ENCODE measurements around the gene ATAD2B.

ATAD2B gene

DNA sequence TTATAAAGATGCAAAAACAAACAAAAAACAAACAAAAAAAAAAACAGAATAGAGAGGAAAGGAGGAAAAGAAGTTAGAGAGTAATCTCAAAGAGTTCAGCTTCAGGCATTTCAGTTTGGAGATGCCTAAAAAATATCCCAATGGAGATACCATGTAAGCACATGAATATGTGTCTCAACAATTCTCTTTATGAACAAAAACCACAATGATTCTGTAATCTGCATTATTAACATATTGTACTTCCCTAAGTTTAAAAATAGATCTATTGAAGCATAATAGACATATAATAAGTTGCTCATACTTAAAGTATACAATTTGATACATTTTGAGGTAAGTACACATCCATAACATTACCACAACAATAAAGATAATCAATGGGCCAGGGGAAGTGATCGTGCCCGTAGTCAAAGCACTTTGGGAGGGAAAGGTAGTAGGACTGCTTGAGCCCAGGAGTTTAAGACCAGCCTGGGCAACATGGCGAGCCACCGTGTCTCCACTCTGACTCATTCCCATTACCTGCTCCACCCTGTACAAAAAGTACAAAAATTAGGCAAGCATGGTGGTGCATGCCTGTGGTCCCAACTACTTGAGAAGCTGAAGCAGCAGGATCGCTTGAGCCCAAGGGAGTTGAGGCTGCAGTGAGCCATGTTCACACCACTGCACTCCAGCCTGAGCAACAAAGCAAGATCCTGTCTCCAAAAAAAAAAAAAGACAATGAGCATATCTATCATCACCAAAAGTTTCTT, 158.9 kb downstream of the ATAD2B start:
- no peaks in the 10 kb centered on the region for H3K4me1 ChIP-seq (ENCODE audit: control insufficient read depth, insufficient read depth, low read length, poor library complexity, severe bottlenecking)
- H3K36me3 ChIP-seq (ENCODE audit: control insufficient read depth, insufficient read depth, low read length), result peaks cover 25% of the 10 kb centered on the region
- H3K4me3 ChIP-seq (ENCODE audit: extremely low read depth, insufficient read depth, low read length, poor library complexity, severe bottlenecking), result no peak overlapping the region
- no peaks in the 10 kb centered on the region for H3K9me3 ChIP-seq (ENCODE audit: control insufficient read depth, low read length)
- WGBS, 2 experiments (ENCODE audit: insufficient coverage in 2 of 2), result 77 to 94% methylated on average over 3 to 4 of the region's 5 CpGs
- no peak overlapping the region for H3K27ac ChIP-seq (ENCODE audit: low read depth, low read length, severe bottlenecking)

GRCh38 chr2:23762141-23762540, 164.8 kb downstream of the ATAD2B start:
- Histone ChIP-seq H3K4me3 (ENCODE audit: extremely low read depth, insufficient read depth, low read length, poor library complexity, severe bottlenecking) (no peak overlapping the region), H3K36me3 (ENCODE audit: control insufficient read depth, insufficient read depth, low read length) (peaks cover 7% of the 10 kb centered on the region), H3K27ac (ENCODE audit: low read depth, low read length, severe bottlenecking) (no peak overlapping the region), H3K4me1 (ENCODE audit: control insufficient read depth, insufficient read depth, low read length, poor library complexity, severe bottlenecking) (peaks cover 20% of the 10 kb centered on the region), H3K9me3 (ENCODE audit: control insufficient read depth, low read length) (no peaks in the 10 kb centered on the region)
- no CpG with 5 or more reads among the region's 3 CpGs for WGBS, 2 experiments (ENCODE audit: insufficient coverage in 2 of 2)

DNA sequence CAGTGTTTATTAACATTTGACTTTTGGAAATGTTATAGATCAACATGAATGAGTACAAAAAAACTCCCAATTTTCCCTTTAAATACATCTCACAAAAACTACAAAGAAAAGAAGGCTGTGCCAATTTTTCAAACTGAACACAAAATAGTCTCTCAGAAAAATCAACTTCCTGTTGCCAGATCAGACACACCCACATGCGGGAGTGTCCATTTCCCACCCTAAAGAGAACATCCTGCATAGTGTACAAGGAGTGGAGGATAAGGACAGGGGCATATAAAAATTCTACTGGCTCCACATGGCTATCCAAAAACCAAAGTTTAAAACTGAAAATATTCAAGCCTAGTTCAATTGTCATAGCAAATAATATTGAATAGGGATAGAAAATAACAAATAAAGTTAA, 165.3 kb downstream of the ATAD2B start:
- Histone ChIP-seq H3K4me3 (ENCODE audit: extremely low read depth, insufficient read depth, low read length, poor library complexity, severe bottlenecking) (no peak overlapping the region), H3K9me3 (ENCODE audit: control insufficient read depth, low read length) (no peaks in the 10 kb centered on the region), H3K36me3 (ENCODE audit: control insufficient read depth, insufficient read depth, low read length) (peaks cover 7% of the 10 kb centered on the region), H3K4me1 (ENCODE audit: control insufficient read depth, insufficient read depth, low read length, poor library complexity, severe bottlenecking) (peaks cover 25% of the 10 kb centered on the region), H3K27ac (ENCODE audit: low read depth, low read length, severe bottlenecking) (no peak overlapping the region)
- whole genome bisulfite sequencing, 2 experiments (ENCODE audit: insufficient coverage in 2 of 2), result no CpG with 5 or more reads among the region's 1 CpG

DNA sequence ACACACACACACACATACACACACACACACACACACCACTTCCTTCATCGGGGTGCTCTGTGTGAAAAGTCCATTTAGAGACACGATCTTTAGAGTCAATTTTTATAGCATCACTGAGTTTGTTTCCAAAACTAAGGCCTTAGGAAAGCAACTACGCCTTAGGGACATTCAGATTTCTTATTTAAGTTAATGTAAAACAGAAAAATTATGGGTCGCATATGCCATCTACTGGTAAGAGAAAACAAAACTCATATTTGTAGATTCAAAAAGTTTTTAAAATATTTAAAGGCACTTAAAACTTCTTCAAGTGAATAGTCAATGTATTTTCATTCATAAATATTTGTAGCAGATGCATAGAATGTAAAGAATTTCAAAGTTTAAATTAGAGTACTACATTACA, 166.2 kb downstream of the ATAD2B start:
- H3K27ac ChIP-seq (ENCODE audit: low read depth, low read length, severe bottlenecking), result no peak overlapping the region
- H3K9me3 ChIP-seq (ENCODE audit: control insufficient read depth, low read length), result no peaks in the 10 kb centered on the region
- H3K36me3 ChIP-seq (ENCODE audit: control insufficient read depth, insufficient read depth, low read length), result peaks cover 7% of the 10 kb centered on the region
- H3K4me1 ChIP-seq (ENCODE audit: control insufficient read depth, insufficient read depth, low read length, poor library complexity, severe bottlenecking), result peaks cover 30% of the 10 kb centered on the region
- 60 to 75% methylated on average over 1 to 2 of the region's 4 CpGs for WGBS, 2 experiments (ENCODE audit: insufficient coverage in 2 of 2)
- no peak overlapping the region for H3K4me3 ChIP-seq (ENCODE audit: extremely low read depth, insufficient read depth, low read length, poor library complexity, severe bottlenecking)

DNA sequence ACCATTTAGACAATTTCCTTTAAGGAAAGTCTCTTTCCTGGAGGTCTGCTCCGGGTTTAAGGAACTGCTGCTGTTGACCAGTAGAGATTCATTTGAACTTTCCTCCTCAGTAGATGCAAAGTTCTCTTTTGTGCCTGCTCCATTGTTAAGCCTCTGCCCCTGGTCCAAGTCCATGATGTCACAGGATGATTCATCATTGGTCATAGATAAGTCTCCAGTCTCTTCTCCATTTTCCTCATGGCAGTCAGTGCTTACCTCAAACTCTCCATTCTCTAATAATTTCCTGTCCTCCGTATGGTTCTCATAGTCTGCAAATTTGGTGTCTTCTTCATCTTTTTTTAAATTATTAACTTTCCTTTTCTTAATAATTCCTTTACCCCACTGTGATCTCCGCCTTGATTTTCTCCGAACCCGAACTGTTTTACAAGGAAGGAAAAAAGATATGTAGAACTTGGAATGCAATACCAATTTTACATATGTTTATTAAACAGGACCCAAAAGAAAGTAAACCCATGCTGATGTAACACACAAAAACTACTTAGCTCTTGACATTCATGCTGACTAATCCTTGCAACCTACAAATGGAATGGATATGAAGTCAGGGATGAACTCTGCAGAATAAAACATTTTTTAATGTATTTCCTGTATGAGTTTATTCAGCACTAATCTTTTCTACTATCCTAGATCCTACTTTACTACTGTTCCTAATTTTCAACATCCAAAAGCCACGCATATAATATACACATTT, 169.1 kb downstream of the ATAD2B start:
- 71 to 88% methylated on average over 2 to 3 of the region's 6 CpGs for WGBS, 2 experiments (ENCODE audit: insufficient coverage in 2 of 2)
- peaks cover 15% of the 10 kb centered on the region for H3K36me3 ChIP-seq (ENCODE audit: control insufficient read depth, insufficient read depth, low read length)

GRCh38 chr2:23756593-23757292, 170.2 kb downstream of the ATAD2B start:
- Histone ChIP-seq H3K27ac (ENCODE audit: low read depth, low read length, severe bottlenecking) (peak overlapping the region; percentile 80), H3K4me3 (ENCODE audit: extremely low read depth, insufficient read depth, low read length, poor library complexity, severe bottlenecking) (no peak overlapping the region), H3K4me1 (ENCODE audit: control insufficient read depth, insufficient read depth, low read length, poor library complexity, severe bottlenecking) (peaks cover 31% of the 10 kb centered on the region), H3K36me3 (ENCODE audit: control insufficient read depth, insufficient read depth, low read length) (peaks cover 16% of the 10 kb centered on the region), H3K9me3 (ENCODE audit: control insufficient read depth, low read length) (no peaks in the 10 kb centered on the region)
- WGBS, 2 experiments (ENCODE audit: insufficient coverage in 2 of 2), result no CpG with 5 or more reads among the region's 7 CpGs

More for the DNA sequence above, 169.1 kb downstream of the ATAD2B start:
- Histone ChIP-seq H3K4me3 (ENCODE audit: extremely low read depth, insufficient read depth, low read length, poor library complexity, severe bottlenecking) (no peak overlapping the region), H3K9me3 (ENCODE audit: control insufficient read depth, low read length) (no peaks in the 10 kb centered on the region), H3K4me1 (ENCODE audit: control insufficient read depth, insufficient read depth, low read length, poor library complexity, severe bottlenecking) (peaks cover 36% of the 10 kb centered on the region), H3K27ac (ENCODE audit: low read depth, low read length, severe bottlenecking) (peak overlapping the region; percentile 80)

- peaks cover 23% of the 10 kb centered on the region for H3K36me3 ChIP-seq (ENCODE audit: control insufficient read depth, insufficient read depth, low read length)
- H3K4me3 ChIP-seq (ENCODE audit: extremely low read depth, insufficient read depth, low read length, poor library complexity, severe bottlenecking), result no peak overlapping the region
- H3K4me1 ChIP-seq (ENCODE audit: control insufficient read depth, insufficient read depth, low read length, poor library complexity, severe bottlenecking), result peaks cover 29% of the 10 kb centered on the region
- no peaks in the 10 kb centered on the region for H3K9me3 ChIP-seq (ENCODE audit: control insufficient read depth, low read length)
- H3K27ac ChIP-seq (ENCODE audit: low read depth, low read length, severe bottlenecking), result no peak overlapping the region
These were observed 172.0 kb downstream of the ATAD2B start for GRCh38 chr2:23754970-23755369.

GRCh38 chr2:23753291-23754010, 173.5 kb downstream of the ATAD2B start:
- Histone ChIP-seq H3K4me1 (ENCODE audit: control insufficient read depth, insufficient read depth, low read length, poor library complexity, severe bottlenecking) (peaks cover 28% of the 10 kb centered on the region), H3K9me3 (ENCODE audit: control insufficient read depth, low read length) (no peaks in the 10 kb centered on the region), H3K27ac (ENCODE audit: low read depth, low read length, severe bottlenecking) (no peak overlapping the region), H3K36me3 (ENCODE audit: control insufficient read depth, insufficient read depth, low read length) (peaks cover 20% of the 10 kb centered on the region), H3K4me3 (ENCODE audit: extremely low read depth, insufficient read depth, low read length, poor library complexity, severe bottlenecking) (no peak overlapping the region)
- WGBS, 2 experiments (ENCODE audit: insufficient coverage in 2 of 2), result 60 to 83% methylated on average over 1 of the region's 4 CpGs

- 100% methylated on average over 1 of the region's 2 CpGs for WGBS, 2 experiments (ENCODE audit: insufficient coverage in 2 of 2)
- H3K27ac ChIP-seq (ENCODE audit: low read depth, low read length, severe bottlenecking), result no peak overlapping the region
- peaks cover 12% of the 10 kb centered on the region for H3K4me1 ChIP-seq (ENCODE audit: control insufficient read depth, insufficient read depth, low read length, poor library complexity, severe bottlenecking)
- peaks cover 20% of the 10 kb centered on the region for H3K36me3 ChIP-seq (ENCODE audit: control insufficient read depth, insufficient read depth, low read length)
- no peaks in the 10 kb centered on the region for H3K9me3 ChIP-seq (ENCODE audit: control insufficient read depth, low read length)
- H3K4me3 ChIP-seq (ENCODE audit: extremely low read depth, insufficient read depth, low read length, poor library complexity, severe bottlenecking), result no peak overlapping the region
These were observed 175.1 kb downstream of the ATAD2B start for GRCh38 chr2:23751747-23752265.

- Histone ChIP-seq H3K36me3 (ENCODE audit: control insufficient read depth, insufficient read depth, low read length) (peaks cover 7% of the 10 kb centered on the region), H3K4me1 (ENCODE audit: control insufficient read depth, insufficient read depth, low read length, poor library complexity, severe bottlenecking) (no peaks in the 10 kb centered on the region), H3K9me3 (ENCODE audit: control insufficient read depth, low read length) (no peaks in the 10 kb centered on the region), H3K27ac (ENCODE audit: low read depth, low read length, severe bottlenecking) (no peak overlapping the region), H3K4me3 (ENCODE audit: extremely low read depth, insufficient read depth, low read length, poor library complexity, severe bottlenecking) (no peak overlapping the region)
- WGBS, 2 experiments (ENCODE audit: insufficient coverage in 2 of 2), result 86 to 100% methylated on average over 1 of the region's 2 CpGs
These were observed 180.6 kb downstream of the ATAD2B start for GRCh38 chr2:23746141-23746863.

Data from mesodermal cell (in vitro differentiated cells).